Neural progenitor cell (in vitro differentiated cells): ENCODE results near the gene PRKCD.

ENCODE experiments used
- EZH2 ChIP-seq: fragments of 200-600 bp; sonication (generic); IDR thresholded peaks from 2 replicates; pipeline ENCODE4 v1.6.1; 2017; ENCODE audit warnings: antibody characterized with exemption, mild to moderate bottlenecking, moderate library complexity
- EZH2phosphoT487 ChIP-seq: fragments of 200-600 bp; sonication (generic); IDR thresholded peaks from 2 replicates; pipeline ENCODE4 v1.6.1; 2017; ENCODE audit warnings: antibody characterized with exemption
- TF ChIP-seq, protein P1 (sequence below): fragments of 200-600 bp; sonication (generic); IDR thresholded peaks from 2 replicates; pipeline ENCODE4 v1.5.1; 2017; ENCODE audit warnings: antibody characterized with exemption, mild to moderate bottlenecking

DNA sequence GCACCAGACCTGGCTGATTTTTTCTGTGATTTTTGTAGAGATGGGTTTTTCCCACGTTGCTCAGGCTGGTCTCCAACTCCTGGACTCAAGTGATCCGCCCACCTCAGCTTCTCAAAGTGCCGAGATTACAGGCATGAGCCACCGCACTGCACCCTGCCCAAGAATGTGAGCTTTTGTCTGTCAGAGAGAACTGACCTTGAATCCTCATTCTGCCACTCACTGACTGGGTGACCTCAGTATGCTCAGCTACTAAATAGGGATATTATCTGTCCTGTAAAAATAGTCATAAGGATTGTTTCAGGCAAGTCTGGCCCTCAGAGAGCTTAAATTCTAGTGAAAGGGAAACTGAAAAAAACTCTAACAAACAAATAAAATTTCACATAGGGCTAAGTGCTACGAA, 28.7 kb upstream of the PRKCD start:
- TF ChIP-seq, protein P1, sequence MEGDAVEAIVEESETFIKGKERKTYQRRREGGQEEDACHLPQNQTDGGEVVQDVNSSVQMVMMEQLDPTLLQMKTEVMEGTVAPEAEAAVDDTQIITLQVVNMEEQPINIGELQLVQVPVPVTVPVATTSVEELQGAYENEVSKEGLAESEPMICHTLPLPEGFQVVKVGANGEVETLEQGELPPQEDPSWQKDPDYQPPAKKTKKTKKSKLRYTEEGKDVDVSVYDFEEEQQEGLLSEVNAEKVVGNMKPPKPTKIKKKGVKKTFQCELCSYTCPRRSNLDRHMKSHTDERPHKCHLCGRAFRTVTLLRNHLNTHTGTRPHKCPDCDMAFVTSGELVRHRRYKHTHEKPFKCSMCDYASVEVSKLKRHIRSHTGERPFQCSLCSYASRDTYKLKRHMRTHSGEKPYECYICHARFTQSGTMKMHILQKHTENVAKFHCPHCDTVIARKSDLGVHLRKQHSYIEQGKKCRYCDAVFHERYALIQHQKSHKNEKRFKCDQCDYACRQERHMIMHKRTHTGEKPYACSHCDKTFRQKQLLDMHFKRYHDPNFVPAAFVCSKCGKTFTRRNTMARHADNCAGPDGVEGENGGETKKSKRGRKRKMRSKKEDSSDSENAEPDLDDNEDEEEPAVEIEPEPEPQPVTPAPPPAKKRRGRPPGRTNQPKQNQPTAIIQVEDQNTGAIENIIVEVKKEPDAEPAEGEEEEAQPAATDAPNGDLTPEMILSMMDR: no peak
- TF ChIP-seq EZH2phosphoT487: no peak
- TF ChIP-seq EZH2: no peak
